MM.1S (cell line): ENCODE results near the gene CHD2.

Source experiments
- DNase-seq: peaks from one replicate; pipeline ENCODE4 v3.0.0-alpha.2; 2015
- H2AFZ ChIP-seq: fragments of 300-600 bp; sonication (generic); 2 replicates; pipeline ENCODE4 v1.6.0; 2016; ENCODE audit warnings: antibody characterized with exemption, low read length
- H3F3A ChIP-seq: fragments of 300-600 bp; sonication (generic); 2 replicates; pipeline ENCODE4 v1.6.1; 2016; ENCODE audit warnings: mild to moderate bottlenecking, antibody characterized with exemption, low read length, moderate library complexity, mixed read lengths; ENCODE audit not compliant: insufficient read depth
- H3K27ac ChIP-seq: fragments of 300-600 bp; sonication (generic); 2 replicates; pipeline ENCODE4 v1.5.1; 2016; ENCODE audit warnings: mild to moderate bottlenecking, low read length
- H3K27me3 ChIP-seq: fragments of 300-600 bp; sonication (generic); replicated peaks from 2 replicates; pipeline ENCODE4 v1.6.0; 2016; ENCODE audit warnings: low read length; ENCODE audit not compliant: insufficient read depth
- H3K36me3 ChIP-seq: fragments of 300-600 bp; sonication (generic); replicated peaks from 2 replicates; pipeline ENCODE4 v1.6.1; 2016; ENCODE audit warnings: mild to moderate bottlenecking, low read length, mixed read lengths; ENCODE audit not compliant: insufficient read depth
- H3K4me1 ChIP-seq: fragments of 300-600 bp; sonication (generic); 2 replicates; pipeline ENCODE4 v1.6.1; 2016; ENCODE audit warnings: low read length, mixed read lengths
- H3K4me2 ChIP-seq: fragments of 300-600 bp; sonication (generic); 2 replicates; pipeline ENCODE4 v1.6.0; 2016; ENCODE audit warnings: low read depth, low read length
- H3K4me3 ChIP-seq: fragments of 300-600 bp; sonication (generic); 2 replicates; pipeline ENCODE4 v1.5.1; 2016; ENCODE audit warnings: low read length, mixed read lengths
- H3K79me2 ChIP-seq: fragments of 300-600 bp; sonication (generic); 2 replicates; pipeline ENCODE4 v1.6.1; 2016; ENCODE audit warnings: mixed run types, low read length, mixed read lengths
- H3K9ac ChIP-seq: fragments of 300-600 bp; sonication (generic); 2 replicates; pipeline ENCODE4 v1.6.1; 2016; ENCODE audit warnings: low read length, mixed read lengths
- H3K9me2 ChIP-seq: fragments of 300-600 bp; sonication (generic); replicated peaks from 2 replicates; pipeline ENCODE4 v1.6.1; 2016; ENCODE audit warnings: mild to moderate bottlenecking, low read length, mixed read lengths; ENCODE audit not compliant: insufficient read depth
- H3K9me3 ChIP-seq: fragments of 300-600 bp; sonication (generic); replicated peaks from 2 replicates; pipeline ENCODE4 v1.6.1; 2016; ENCODE audit warnings: mild to moderate bottlenecking, low read length, mixed read lengths; ENCODE audit not compliant: insufficient read depth
- H4K20me1 ChIP-seq: fragments of 300-600 bp; sonication (generic); 2 replicates; pipeline ENCODE4 v1.6.1; 2016; ENCODE audit warnings: mild to moderate bottlenecking, low read length, moderate library complexity, mixed read lengths; ENCODE audit not compliant: insufficient read depth
- CTCF ChIP-seq: fragments of 300-600 bp; sonication (generic); IDR thresholded peaks from 2 replicates; pipeline ENCODE4 v1.5.1; 2016; ENCODE audit warnings: antibody characterized with exemption, low read length, mixed read lengths
- EZH2 ChIP-seq: fragments of 300-600 bp; sonication (generic); optimal IDR thresholded peaks from 2 replicates; pipeline ENCODE3; 2017; ENCODE audit warnings: low read depth, mild to moderate bottlenecking, antibody characterized with exemption, low read length, mixed read lengths
- EZH2phosphoT487 ChIP-seq: fragments of 300-600 bp; sonication (generic); IDR thresholded peaks from 2 replicates; pipeline ENCODE4 v1.6.1; 2018; ENCODE audit warnings: antibody characterized with exemption, low read length

Gene CHD2

GRCh38 chr15:92970656-92971055 lies 70.5 kb downstream of the CHD2 start:
- Histone ChIP-seq H3K9me2 (no peaks in the 10 kb centered on the region), H3F3A (no peaks in the 10 kb centered on the region), H3K4me3 (no peak overlapping the region), H2AFZ (no peak overlapping the region), H3K9ac (no peak overlapping the region), H3K27ac (no peak overlapping the region), H3K36me3 (peaks cover 9% of the 10 kb centered on the region; the same call in 1 of the 2 replicates), H4K20me1 (no peaks in the 10 kb centered on the region), H3K79me2 (peaks cover 15% of the 10 kb centered on the region), H3K27me3 (no peaks in the 10 kb centered on the region), H3K4me1 (no peaks in the 10 kb centered on the region), H3K9me3 (no peaks in the 10 kb centered on the region), H3K4me2 (no peak overlapping the region)
- TF ChIP-seq EZH2phosphoT487 (no peak), CTCF (no peak), EZH2 (no peak)
- no peak for DNase-seq

GRCh38 chr15:92971081-92971480 lies 71.0 kb downstream of the CHD2 start:
- no peak overlapping the region for H3K4me2 ChIP-seq
- peaks cover 9% of the 10 kb centered on the region; the same call in 1 of the 2 replicates for H3K36me3 ChIP-seq
- H3K9me3 ChIP-seq = no peaks in the 10 kb centered on the region
- no peaks in the 10 kb centered on the region for H3K4me1 ChIP-seq
- no peak overlapping the region for H3K9ac ChIP-seq
- no peak for TF ChIP-seq CTCF
- no peak for TF ChIP-seq EZH2
- no peak for TF ChIP-seq EZH2phosphoT487
- H3K4me3 ChIP-seq = no peak overlapping the region
- H3K9me2 ChIP-seq = no peaks in the 10 kb centered on the region
- H3K27ac ChIP-seq = no peak overlapping the region
- H2AFZ ChIP-seq = no peak overlapping the region
- no peaks in the 10 kb centered on the region for H3K27me3 ChIP-seq
- no peaks in the 10 kb centered on the region for H4K20me1 ChIP-seq
- H3K79me2 ChIP-seq = peaks cover 15% of the 10 kb centered on the region
- no peak for DNase-seq
- no peaks in the 10 kb centered on the region for H3F3A ChIP-seq

GRCh38 chr15:92971713-92972112 lies 71.6 kb downstream of the CHD2 start:
- no peaks in the 10 kb centered on the region for H3F3A ChIP-seq
- H3K4me3 ChIP-seq = no peak overlapping the region
- no peak overlapping the region for H2AFZ ChIP-seq
- H3K36me3 ChIP-seq = peaks cover 9% of the 10 kb centered on the region; the same call in 1 of the 2 replicates
- H3K27ac ChIP-seq = no peak overlapping the region
- TF ChIP-seq EZH2 (no peak), EZH2phosphoT487 (no peak), CTCF (no peak)
- DNase-seq = no peak
- H3K79me2 ChIP-seq = peaks cover 15% of the 10 kb centered on the region
- H4K20me1 ChIP-seq = no peaks in the 10 kb centered on the region
- no peak overlapping the region for H3K9ac ChIP-seq
- no peak overlapping the region for H3K4me2 ChIP-seq
- no peaks in the 10 kb centered on the region for H3K4me1 ChIP-seq
- no peaks in the 10 kb centered on the region for H3K9me3 ChIP-seq
- no peaks in the 10 kb centered on the region for H3K27me3 ChIP-seq
- H3K9me2 ChIP-seq = no peaks in the 10 kb centered on the region
